ENCODE measurements around the gene EXT2.

DNA sequence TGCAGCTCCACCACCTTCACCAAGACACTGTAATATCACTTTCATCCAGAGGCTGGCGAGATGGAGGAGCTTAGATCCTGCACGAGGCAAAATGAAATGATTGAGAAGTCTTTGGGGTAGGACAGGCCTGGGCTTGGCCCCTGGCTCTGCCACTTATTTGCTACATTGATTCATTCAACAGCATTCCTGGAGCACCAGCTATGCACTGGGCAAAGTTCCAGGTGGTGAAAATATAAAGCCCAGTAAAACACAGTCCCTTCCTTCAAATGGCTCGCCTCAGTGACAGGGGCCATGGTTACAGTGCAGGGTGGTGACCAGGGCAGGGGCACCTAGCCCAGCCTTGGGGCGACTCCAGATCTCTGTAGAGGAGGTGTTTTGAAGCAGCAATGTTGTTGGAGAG is 194.7 kb downstream of the EXT2 start:
- TF ChIP-seq, protein P1, sequence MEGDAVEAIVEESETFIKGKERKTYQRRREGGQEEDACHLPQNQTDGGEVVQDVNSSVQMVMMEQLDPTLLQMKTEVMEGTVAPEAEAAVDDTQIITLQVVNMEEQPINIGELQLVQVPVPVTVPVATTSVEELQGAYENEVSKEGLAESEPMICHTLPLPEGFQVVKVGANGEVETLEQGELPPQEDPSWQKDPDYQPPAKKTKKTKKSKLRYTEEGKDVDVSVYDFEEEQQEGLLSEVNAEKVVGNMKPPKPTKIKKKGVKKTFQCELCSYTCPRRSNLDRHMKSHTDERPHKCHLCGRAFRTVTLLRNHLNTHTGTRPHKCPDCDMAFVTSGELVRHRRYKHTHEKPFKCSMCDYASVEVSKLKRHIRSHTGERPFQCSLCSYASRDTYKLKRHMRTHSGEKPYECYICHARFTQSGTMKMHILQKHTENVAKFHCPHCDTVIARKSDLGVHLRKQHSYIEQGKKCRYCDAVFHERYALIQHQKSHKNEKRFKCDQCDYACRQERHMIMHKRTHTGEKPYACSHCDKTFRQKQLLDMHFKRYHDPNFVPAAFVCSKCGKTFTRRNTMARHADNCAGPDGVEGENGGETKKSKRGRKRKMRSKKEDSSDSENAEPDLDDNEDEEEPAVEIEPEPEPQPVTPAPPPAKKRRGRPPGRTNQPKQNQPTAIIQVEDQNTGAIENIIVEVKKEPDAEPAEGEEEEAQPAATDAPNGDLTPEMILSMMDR (IDR thresholded peaks at IDR 0.05; ENCODE audit: insufficient read depth, low read depth, low read length): no peak
- TF ChIP-seq EZH2 (IDR thresholded peaks at IDR 0.05; ENCODE audit: insufficient read depth, low read length): no peak

All from astrocyte (in vitro differentiated cells and primary cell).